Measurements from ENCODE around the gene ECI1.
"Not testable (repeated sequence)": the region's sequence is repeated elsewhere in the genome, so short reads cannot be mapped to it uniquely, and the experiment has no call there.

Gene ECI1

DNA sequence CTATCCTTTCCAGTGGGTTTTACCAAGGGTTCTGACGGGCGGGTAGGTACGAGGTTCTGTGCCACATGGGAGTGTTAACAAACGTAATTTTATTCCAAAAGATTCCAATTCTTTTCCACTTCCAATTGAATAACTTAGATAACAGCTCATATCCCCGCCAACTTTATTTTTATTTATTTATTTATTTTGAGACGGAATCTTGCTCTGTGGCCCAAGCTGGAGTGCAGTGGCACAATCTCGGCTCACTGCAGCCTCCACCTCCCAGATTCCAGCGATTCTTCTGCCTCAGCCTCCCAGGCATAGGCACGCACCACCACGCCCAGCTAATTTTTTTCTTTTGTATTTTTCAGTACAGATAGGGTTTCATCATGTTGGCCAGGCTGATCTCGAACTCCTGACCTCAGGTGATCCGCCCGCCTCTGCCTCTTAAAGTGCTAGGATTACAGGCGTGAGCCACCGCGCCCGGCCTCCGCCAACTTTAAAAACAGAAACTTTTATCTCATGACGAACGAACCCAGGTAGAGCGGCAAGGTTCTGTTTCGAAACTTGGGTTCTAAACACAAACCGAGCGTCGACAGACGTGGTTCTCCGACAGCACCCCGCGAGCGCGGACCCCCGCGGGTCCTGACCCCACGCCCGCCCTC, 613 bp downstream of the ECI1 start:
- no peak for DNase-seq

DNA sequence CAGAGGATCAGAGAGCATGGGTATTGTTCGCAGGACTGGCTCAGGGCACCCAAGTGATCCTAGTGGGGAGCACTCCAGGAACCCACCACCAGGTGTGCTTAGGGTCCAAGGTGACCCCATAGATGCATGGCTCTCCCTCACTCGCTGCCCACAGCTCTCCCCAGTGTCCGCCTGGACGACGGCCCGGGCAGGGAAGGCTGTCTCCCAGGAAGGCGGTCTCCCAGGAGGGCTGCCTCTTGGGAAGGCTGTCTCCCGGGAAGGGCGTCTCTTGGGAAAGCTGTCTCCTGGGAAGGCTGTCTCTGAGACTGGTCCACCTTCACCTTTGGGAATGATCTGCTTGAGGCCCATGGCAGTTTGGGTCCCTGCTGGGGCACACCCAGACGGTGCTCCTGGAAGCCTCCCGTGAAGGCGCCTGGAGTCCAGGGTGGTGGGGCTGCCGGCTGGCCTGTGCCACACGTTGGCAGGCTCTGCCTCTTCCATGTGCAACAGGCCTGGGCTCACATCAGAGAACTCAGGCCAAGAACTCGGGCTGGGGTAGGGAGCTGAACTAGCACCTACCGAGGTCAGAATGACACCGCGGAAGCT, 5.0 kb downstream of the ECI1 start:
- no peak for DNase-seq

DNA sequence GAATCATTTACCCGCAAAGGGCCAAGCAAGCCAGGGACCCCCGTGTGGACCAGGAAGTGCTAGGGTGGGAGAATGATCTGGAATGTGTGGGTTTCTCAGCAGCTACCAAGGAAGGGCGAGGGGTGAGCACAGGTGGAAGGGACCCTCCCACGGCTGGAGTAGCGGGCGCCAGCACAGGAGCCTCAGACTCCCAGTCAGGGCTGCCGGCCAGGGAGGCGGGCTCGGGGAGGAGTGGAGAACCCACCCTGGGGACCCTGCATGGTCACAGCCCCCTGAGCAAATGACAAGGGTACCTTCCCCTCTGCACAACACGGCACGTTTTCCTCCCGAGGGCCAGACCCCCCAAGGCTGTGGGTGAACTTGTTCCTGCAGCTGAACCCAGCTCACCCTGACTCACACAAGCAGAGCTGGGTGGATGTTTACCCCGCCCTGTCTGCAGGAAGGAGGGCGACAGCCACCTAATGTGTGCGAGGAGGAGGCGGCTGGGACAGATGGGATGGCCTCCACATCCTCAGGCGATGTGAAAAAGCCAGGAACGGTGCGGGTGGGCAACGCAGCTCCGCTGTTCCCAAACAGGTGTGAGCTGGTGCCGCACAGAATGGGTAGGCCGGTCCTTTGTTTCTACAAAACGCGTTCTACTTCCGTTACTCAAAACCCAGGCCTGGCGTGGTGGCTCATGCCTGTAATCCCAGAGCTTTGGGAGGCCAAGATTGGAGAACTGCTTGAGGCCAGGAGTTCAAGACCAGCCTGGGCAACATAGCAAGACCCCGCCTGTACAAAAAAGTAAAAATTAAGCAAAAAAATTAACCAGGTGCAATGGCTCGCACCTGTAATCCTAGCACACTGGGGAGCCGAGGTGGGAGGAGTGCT, 6.2 kb downstream of the ECI1 start:
- no peak for DNase-seq

DNA sequence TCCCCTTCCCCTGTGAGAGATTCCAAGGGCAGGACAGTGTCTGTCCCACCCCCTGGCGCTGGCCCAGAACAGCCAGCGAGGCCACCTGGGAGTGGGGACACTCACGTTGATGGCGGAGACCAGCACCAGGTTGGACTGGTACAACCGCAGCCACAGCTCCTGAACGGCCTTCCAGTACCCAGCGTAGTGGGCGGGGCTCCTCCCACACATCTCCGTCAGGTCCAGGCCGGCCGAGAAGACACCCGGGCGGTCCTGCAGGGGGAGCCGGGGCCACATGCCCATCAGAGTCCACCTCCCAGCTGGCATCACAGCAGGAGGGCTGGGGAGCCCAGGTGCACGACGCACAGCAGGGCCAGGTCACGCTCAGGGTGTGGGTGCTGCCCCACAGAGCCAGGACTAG, 7.1 kb downstream of the ECI1 start:
- no peak for DNase-seq

DNA sequence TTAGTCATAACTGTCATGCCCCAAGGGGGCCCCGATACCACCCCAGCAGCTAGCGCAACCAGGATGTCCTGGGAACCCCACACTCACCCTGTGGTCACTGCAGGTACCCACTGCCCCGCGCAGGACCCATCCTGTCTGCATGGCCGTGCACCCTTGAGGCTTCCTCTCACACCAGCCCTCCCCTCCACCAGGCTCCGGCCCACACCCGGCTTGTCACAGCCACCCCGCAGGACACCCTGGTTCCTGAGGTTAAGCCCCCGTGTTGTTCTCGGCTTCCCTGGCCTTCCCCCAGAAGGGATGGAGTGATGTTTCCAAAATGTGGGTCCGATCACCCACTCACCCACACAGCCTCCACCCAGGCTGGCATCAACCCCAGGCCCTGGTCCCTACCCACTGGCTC, 7.6 kb downstream of the ECI1 start:
- DNase-seq = no peak

DNA sequence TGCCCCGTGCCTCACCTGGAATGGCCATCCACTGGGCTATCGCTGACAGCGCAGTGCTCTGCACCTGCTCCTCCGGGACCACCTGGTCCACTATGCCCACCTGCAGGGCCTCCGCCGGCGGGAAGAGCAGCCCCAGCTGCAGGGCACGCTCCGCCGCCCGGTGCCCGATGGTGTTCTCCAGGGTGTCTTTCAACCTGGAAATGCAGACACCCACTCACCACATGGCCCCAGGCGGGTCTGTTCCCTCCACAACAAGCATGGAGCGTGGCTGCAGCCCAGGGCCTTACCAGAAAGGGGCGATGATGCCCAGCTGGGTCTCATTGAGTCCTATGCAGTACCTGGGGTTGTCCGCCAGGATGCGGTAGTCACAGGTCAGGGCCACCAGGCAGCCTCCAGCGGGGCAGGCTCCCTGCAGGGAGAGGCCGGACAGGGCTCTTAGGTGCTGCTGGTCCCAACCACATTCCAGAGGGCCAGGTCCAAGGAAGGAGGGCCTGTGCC, 8.3 kb downstream of the ECI1 start:
- DNase-seq = no peak

DNA sequence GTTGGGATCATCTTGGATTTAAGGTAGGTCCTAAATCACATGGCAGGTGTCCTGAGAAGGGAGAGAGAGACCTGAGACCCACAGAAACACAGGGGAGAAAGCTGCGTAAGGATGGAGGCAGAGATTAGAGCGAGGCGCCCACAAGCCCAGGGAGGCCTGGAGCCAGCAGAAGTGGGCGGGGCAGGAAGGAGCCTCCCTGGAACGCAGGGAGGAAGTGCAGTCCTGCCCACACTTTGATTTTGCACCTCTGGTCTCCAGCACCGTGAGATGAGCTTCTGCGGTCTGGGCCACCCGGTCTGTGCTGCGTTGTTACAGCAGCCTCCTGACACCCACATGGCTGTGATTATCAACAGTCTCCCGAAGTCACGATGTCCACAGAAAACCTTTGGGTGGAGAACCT, 8.8 kb downstream of the ECI1 start:
- DNase-seq = no peak

DNA sequence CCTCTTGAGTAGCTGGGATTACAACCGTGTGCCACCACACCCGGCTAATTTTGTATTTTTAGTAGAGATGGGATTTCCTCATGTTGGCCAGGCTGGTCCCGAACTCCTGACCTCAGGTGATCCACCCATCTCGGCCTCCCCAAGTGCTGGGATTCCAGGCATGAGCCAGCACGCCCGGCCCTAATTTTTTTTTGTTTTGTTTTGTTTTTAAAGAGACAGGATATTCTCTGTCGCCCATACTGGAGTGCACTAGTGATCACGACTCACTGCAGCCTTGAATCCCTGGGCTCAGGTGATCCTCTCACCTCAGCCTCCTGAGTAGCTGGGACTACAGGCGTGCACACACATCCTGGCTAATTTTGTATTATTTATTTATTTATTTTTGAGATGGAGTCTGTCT, 11.1 kb downstream of the ECI1 start:
- not testable (repeated sequence) for DNase-seq

DNA sequence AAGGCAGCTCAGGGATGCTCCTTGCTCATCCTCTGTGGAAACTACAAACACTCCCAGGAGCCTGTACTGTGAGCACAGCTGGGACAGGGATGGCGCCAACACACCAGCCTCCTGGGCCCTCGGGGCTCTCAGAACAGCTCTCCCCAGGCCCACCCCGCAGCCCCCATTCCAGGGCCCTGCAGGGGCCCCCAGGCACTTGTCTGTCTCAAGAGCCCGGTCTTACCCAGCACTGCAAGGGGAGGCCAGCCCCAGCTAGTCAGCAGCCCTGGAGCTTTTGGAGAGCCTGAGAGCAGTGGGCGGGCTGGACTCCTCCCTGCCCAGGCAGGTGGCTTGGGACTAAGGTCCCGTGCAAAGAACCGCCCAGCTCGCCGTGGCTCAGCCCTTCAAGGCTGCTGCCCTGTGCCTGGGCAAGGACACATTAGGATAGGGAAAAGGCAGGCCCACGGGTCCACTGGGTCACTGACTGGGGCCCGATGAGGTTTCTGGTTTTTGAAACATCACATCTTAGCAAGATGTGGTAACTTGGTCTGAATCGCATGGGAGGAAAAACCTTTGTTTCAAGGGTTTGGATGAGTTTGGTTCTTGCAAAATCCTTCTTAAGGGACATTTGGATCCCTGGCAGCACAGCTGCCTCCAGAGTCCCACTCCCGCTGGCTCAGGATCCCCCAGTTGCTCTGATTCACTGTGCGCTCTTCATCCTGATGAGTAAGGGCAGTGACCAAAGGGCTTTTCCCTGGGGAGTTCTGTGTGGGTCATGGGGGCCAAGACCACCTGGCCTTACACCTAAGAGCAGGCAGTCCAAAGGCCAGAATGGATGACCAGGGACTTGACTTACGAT, 12.3 kb downstream of the ECI1 start:
- no peak for DNase-seq

DNA sequence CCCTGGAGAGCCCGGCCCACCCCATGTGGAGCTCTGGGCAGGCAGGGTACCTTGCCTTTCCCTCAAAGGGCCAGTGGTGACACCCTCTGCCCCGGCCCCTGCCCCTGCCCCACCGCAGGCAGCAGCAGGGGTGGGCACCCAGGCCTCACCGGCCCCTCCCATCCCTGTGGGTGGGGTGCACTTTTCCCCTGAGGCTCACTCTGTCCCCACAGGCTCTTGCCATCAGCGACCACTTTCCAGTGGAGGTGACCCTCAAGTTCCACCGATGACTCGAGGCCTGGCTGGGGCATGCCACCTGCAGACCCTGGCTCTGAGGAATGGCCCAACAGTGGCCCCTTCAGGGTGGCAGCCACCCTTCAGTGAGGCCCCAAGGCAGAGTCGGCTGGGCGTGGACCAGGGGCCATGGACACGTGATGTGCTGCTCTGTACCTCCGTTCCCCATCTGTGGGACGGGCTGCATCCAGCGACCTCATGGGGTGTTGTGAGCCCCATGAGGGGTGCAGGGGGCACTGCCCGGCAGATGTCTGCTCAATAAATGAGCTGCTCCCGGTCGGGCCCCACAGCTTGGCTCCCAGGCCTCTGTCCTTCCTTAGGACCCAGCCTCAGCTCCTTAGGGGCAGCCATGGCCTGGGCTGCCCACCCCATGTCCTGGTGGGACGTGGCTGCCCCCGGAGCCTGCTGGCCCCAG, 13.1 kb downstream of the ECI1 start:
- DNase-seq = no peak

DNA sequence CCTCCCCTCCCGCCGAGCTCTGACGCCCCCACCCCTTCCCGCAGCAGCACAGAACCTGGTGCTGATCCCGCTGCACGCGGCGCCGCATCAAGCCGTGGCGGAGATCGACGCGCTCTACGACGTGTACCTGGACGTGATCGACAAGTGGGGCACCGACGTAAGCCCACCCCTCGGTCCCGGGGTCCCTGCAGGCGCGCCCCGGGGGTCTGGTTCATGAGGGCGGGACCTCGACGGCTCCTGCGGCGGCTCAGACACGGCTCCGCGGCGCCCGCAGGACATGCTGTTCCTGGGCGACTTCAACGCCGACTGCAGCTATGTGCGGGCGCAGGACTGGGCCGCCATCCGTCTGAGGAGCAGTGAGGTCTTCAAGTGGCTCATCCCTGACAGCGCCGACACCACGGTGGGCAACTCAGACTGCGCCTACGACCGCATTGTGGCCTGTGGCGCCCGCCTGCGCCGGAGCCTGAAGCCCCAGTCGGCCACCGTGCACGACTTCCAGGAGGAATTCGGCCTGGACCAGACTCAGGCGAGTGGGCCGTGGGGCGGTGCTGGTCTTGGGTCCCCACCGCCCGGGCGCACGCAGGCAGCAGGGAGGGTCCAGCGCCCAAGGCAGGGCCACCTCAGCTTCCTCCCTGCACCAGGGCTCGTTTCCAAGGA, 13.8 kb downstream of the ECI1 start:
- DNase-seq = no peak

DNA sequence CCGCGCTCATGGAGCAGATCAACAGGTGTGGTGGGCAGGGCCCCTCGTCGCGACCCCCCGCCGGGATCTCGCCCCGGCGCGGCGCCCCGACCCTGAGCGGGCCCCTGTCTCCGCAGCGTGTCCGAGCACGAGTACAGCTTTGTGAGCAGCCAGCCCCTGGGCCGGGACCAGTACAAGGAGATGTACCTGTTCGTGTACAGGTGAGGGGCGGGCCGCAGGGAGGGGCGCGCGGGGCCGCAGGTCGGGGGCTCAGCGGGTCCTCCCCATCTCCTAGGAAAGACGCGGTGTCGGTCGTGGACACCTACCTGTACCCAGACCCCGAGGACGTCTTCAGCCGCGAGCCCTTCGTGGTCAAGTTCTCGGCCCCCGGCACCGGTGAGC, 14.3 kb downstream of the ECI1 start:
- DNase-seq = no peak

DNA sequence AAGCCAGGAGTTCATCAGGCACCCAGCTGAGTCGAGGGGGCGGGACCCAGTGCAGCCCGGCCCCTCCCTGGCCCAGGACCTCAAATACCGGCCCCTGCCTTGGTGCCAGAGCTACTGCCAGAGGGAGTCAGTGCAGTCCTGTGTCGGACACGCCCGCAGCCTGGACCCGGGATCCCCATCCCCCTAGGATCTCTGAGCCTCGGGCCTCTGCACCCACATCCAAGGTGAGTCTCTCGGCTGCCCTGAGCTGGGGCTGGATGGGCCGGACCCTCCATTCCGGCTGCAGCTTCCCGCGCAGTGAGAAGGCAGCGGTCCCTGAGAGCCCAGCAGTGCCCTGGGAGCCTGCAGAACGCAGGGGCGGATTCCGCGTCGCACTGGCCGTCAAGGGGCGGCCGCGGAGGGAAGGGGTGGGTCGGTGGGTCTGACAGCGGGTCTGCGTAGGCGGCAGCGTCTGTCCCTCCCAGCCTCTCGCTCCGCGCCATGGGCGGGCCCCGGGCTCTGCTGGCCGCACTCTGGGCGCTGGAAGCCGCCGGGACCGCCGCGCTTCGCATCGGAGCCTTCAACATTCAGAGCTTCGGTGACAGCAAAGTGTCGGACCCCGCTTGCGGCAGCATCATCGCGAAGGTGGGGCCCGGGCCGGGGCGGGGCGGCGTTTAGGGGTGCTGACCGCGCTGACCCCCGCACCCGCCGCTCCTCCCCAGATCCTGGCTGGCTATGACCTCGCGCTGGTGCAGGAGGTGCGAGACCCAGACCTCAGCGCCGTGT, 14.9 kb downstream of the ECI1 start, which contains the start of gene DNASE1L2:
Gene DNASE1L2, plus strand, starts transcription at position 108 of the 765 bp plus-strand sequence. Its CDS starts 373 bp downstream, at position 481.
- DNase-seq = no peak

DNA sequence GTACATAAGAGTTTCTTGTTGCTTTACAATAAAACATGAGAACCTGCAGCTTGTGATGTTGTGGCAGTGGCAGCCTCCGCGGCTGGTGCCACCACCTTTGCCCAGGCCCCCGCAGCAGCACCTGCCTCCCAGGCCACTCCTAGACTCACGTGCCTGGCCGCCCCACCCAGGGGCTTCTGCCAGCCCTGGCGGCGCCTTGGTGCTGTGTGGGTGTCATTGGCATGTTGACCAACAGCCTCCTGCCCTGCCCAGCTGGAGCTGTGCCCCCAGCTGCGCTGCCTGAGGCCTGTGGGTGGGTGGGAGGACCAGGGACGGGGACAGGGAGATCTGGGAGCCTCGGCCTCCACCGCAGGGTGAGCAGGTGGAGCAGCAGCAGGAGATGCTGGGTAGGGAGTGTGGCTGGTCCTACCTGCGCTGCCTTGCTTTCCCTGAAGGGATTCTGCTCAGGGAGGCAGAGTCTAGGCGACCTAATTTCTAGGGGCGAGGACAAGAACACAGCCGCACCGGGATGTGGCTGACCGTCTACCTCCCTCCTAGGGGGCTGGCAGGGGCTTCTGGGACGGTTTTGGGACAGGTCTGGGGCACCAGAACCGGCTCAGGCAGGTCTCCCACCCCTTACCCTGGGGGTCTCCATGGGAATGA, 15.6 kb downstream of the ECI1 start:
- DNase-seq = no peak

DNA sequence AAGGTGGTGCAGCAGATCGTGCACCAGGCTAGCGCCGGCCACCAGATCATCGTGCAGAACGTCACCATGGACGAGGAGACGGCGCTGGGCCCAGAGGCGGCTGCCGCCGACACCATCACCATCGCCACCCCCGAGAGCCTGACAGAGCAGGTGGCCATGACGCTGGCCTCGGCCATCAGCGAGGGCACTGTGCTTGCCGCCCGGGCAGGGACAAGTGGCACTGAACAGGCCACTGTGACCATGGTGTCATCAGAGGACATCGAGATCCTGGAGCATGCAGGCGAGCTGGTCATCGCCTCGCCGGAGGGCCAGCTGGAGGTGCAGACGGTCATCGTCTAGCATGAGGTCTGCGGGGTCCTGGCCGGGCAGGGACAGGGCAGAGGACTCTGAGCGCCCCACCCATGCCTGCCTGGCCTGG, 16.1 kb downstream of the ECI1 start:
- no peak for DNase-seq

DNA sequence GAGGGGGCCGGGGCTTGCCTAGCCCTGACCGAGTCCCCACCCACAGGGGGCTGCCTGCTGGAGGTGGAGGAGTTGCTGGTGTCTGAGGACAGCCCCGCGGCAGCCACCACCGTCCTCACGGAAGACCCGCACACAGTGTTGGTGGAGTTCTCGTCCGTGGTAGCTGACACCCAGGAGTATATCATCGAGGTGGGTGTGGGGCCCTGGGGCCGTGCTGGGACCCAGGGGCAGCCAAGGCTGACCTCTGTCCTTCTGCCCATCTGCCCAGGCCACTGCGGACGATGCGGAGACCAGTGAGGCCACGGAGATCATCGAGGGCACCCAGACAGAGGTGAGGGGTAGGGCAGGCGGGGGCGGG, 16.6 kb downstream of the ECI1 start:
- DNase-seq = no peak

DNA sequence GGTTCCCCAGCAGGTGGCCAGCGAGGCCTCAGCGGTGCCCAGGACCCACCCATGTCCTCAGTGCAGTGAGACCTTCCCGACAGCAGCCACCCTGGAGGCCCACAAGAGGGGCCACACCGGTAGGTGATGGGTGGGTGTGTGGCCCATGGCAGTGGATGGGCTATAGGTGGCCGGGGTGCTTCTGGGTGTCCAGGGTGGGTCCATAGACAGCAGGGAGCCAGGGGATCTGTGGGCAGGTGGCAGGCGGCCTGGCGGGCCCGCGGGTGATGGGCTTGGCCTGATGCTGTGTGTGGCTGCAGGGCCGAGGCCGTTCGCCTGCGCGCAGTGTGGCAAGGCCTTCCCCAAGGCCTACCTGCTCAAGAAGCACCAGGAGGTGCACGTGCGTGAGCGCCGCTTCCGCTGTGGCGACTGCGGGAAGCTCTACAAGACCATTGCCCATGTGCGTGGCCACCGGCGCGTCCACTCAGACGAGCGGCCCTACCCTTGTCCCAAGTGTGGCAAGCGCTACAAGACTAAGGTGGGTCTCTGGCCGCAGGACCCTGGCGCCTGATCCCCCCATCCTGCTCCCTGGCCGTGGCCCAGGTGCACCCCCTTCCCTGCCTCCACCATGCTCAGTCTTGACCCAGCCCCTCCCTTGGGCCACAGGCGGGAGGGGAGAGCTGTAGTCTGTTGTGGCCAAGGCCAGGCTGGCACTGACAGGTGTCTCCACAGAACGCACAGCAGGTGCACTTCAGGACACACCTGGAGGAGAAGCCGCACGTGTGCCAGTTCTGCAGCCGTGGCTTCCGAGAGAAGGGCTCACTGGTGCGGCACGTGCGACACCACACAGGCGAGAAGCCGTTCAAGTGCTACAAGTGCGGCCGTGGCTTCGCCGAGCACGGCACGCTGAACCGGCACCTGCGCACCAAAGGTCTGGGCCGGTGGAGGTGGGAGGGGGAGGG, 17.2 kb downstream of the ECI1 start:
- no peak for DNase-seq

DNA sequence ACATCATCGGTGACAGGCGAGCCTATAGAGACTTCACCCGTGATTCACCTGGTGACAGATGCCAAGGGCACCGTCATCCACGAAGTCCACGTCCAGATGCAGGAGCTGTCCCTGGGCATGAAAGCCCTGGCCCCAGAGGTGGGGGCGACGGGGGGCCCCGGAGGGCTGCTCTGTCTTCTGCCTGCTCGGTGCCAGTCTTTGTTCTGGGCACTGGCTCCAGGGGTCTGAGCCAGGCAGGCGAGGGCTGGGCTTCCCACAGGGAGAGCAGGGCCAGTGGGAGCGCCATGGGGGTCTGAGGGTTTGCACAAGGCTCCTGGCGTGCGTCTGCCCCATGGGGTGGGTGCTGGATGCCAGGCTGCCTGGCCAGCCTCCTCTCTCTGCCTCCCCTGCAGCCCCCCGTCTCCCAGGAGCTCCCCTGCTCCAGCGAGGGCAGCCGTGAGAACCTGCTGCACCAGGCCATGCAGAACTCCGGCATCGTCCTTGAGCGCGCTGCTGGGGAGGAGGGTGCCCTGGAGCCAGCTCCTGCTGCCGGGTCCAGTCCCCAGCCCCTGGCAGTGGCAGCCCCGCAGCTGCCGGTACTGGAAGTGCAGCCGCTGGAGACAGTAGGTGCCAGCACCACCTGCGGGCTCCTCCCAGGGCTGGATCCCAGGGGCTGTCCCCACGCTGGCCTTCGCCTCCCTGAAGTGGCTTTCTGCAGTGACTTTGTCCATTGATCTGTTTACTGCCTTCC, 18.2 kb downstream of the ECI1 start:
- no peak for DNase-seq
